CD14-positive monocyte (primary cell): ENCODE results near the gene GPRC5C. TPM values are rescaled to one million over a fixed set of nuclear protein-coding genes. Genes with fewer than 3 reads are reported as not detected.

Experiments used
- DNase-seq, 3 donors: peaks; one replicate each; pipeline ENCODE4 v3.0.0-alpha.2; 2011 to 2022
- H2AFZ ChIP-seq: 2 replicates; pipeline ENCODE4 v1.6.0; 2012; ENCODE audit warnings: mild to moderate bottlenecking, low read depth, low read length, inconsistent platforms; ENCODE audit not compliant: insufficient read depth, poor library complexity, severe bottlenecking
- H3K27ac ChIP-seq, 2 donors: 1 replicate in 1 of 2; 2 replicates in 1 of 2; pipeline ENCODE4 v1.5.1; 2012 to 2013; ENCODE audit warnings: low read length in 2 of 2, control low read depth in 1 of 2, inconsistent platforms in 1 of 2, low read depth in 1 of 2, mild to moderate bottlenecking in 1 of 2
- H3K27me3 ChIP-seq, 2 donors: one replicate each; pipeline versions ENCODE4 v1.6.0 to v1.6.1; 2011 to 2013; ENCODE audit warnings: low read length in 2 of 2; ENCODE audit not compliant: control insufficient read depth in 2 of 2, insufficient read depth in 2 of 2
- H3K36me3 ChIP-seq, 2 donors: replicated peaks in 1 of 2; 1 replicate in 1 of 2; 2 replicates in 1 of 2; pipeline versions ENCODE4 v1.5.1 to v1.6.1; 2012 to 2013; ENCODE audit warnings: low read length in 2 of 2, control low read depth in 1 of 2, inconsistent platforms in 1 of 2, mild to moderate bottlenecking in 1 of 2; ENCODE audit not compliant: insufficient read depth in 2 of 2, control insufficient read depth in 1 of 2
- H3K4me1 ChIP-seq, 2 donors: 1 replicate in 1 of 2; 2 replicates in 1 of 2; pipeline versions ENCODE4 v1.5.1 to v1.6.1; 2012 to 2013; ENCODE audit warnings: low read length in 2 of 2, control low read depth in 1 of 2, inconsistent platforms in 1 of 2, mild to moderate bottlenecking in 1 of 2, moderate library complexity in 1 of 2; ENCODE audit not compliant: insufficient read depth in 2 of 2, control insufficient read depth in 1 of 2
- H3K4me2 ChIP-seq: replicated peaks from 2 replicates; pipeline ENCODE3; 2012; ENCODE audit warnings: low read length, moderate library complexity, mild to moderate bottlenecking; ENCODE audit not compliant: poor library complexity, severe bottlenecking; ENCODE audit errors: extremely low read depth
- H3K4me3 ChIP-seq, 3 experiments: fragments of 200-600 bp in 1 of 3; sonication (generic) in 1 of 3; replicated peaks in 1 of 3; 1 replicate in 2 of 3; 2 replicates in 1 of 3; pipeline ENCODE4 v1.5.1; 2011 to 2013; ENCODE audit warnings: low read length in 3 of 3, mild to moderate bottlenecking in 3 of 3, control low read depth in 2 of 3, low read depth in 2 of 3, inconsistent platforms in 1 of 3, moderate library complexity in 1 of 3
- H3K79me2 ChIP-seq: 2 replicates; pipeline ENCODE4 v1.6.0; 2012; ENCODE audit warnings: mild to moderate bottlenecking, control low read depth, inconsistent platforms, low read length, moderate library complexity; ENCODE audit not compliant: insufficient read depth
- H3K9ac ChIP-seq: 2 replicates; pipeline ENCODE4 v1.6.0; 2017; ENCODE audit warnings: low read length, mild to moderate bottlenecking; ENCODE audit not compliant: insufficient read depth, poor library complexity, severe bottlenecking
- H3K9me3 ChIP-seq, 2 donors: replicated peaks in 1 of 2; 1 replicate in 1 of 2; 2 replicates in 1 of 2; pipeline versions ENCODE4 v1.5.1 to v1.6.1; 2012 to 2013; ENCODE audit warnings: low read length in 2 of 2, control low read depth in 1 of 2; ENCODE audit not compliant: control insufficient read depth in 1 of 2, insufficient read depth in 1 of 2
- H4K20me1 ChIP-seq: 2 replicates; pipeline ENCODE4 v1.6.0; 2012; ENCODE audit warnings: mild to moderate bottlenecking, low read length, control low read depth, moderate library complexity; ENCODE audit not compliant: insufficient read depth
- H3K27ac Mint-ChIP-seq, 7 donors: one replicate each; pipeline ENCODE4 v1.8.0; 2020; ENCODE audit warnings: mild to moderate bottlenecking in 7 of 7, mixed read lengths in 7 of 7, moderate library complexity in 6 of 7, inconsistent platforms in 2 of 7
- H3K27me3 Mint-ChIP-seq, 3 donors: one replicate each; pipeline ENCODE4 v1.8.0; 2021 to 2022; ENCODE audit warnings: low read depth in 3 of 3, mild to moderate bottlenecking in 3 of 3, mixed read lengths in 3 of 3, moderate library complexity in 3 of 3, inconsistent platforms in 1 of 3
- H3K36me3 Mint-ChIP-seq, 2 donors: one replicate each; pipeline ENCODE4 v1.8.0; 2020; ENCODE audit warnings: mixed read lengths in 2 of 2, inconsistent platforms in 1 of 2, mild to moderate bottlenecking in 1 of 2
- H3K4me1 Mint-ChIP-seq: one replicate; pipeline ENCODE4 v1.8.0; 2020; ENCODE audit warnings: mild to moderate bottlenecking, mixed read lengths
- H3K4me3 Mint-ChIP-seq, 2 donors: one replicate each; pipeline ENCODE4 v1.8.0; 2020; ENCODE audit warnings: mild to moderate bottlenecking in 2 of 2, mixed read lengths in 2 of 2, moderate library complexity in 1 of 2
- H3K9me3 Mint-ChIP-seq, 7 donors: one replicate each; pipeline ENCODE4 v1.8.0; 2020 to 2022; ENCODE audit warnings: mixed read lengths in 7 of 7, mild to moderate bottlenecking in 6 of 7, moderate library complexity in 6 of 7, inconsistent platforms in 2 of 7
- WGBS: methylation state at CpG from one replicate; pipeline ENCODE4 v1.1.5; 2013; ENCODE audit warnings: missing lambda C conversion rate; ENCODE audit not compliant: insufficient coverage; 5-methylcytosine and 5-hydroxymethylcytosine counted together
- intact Hi-C, 2 donors: fragments of 100-400 bp; cut with micrococcal nuclease; formaldehyde crosslinking; loops; one replicate each; pipeline versions ENCODE4 v1.15.0 to v1.15.1; 2023
- polyA plus RNA-seq, 3 donors: library from polyadenylated mRNA; depleted of rRNA in 1 of 3; unstranded in 2 of 3; stranded (reverse) in 1 of 3; fragments of 300-500 nt in 2 of 3; fragments of >200 nt in 1 of 3; fragmentation: Illumina TruSeq in 2 of 3; gene quantifications; 1 replicate in 2 of 3; 2 replicates in 1 of 3; pipeline ENCODE4 v1.2.3, GENCODE V29; 2012 to 2021
- TF ChIP-seq, protein P1 (sequence below): fragments of 200-600 bp; IDR thresholded peaks from one replicate; pipeline ENCODE4 v1.8.0; 2022; ENCODE audit warnings: antibody characterized with exemption, mild to moderate bottlenecking

GPRC5C gene
- polyA plus RNA-seq, 3 donors: 0.47 to 3.3 (median 1.9) TPM

GRCh38 chr17:74466828-74467184 lies 34.9 kb downstream of the GPRC5C start:
- peak overlapping the region; percentile 64 for H2AFZ ChIP-seq
- peaks cover 14 to 24% of the 10 kb centered on the region in 2 donors for H3K36me3 ChIP-seq
- Mint-ChIP-seq H3K27me3 (no peaks in the 10 kb centered on the region), H3K27ac (no peak overlapping the region), H3K4me3 (no peak overlapping the region), H3K4me1 (peaks cover 24% of the 10 kb centered on the region), H3K9me3 (no peaks in the 10 kb centered on the region), H3K36me3 (peaks cover 25 to 26% of the 10 kb centered on the region in 2 donors)
- H3K79me2 ChIP-seq: peaks cover 60% of the 10 kb centered on the region
- H3K27ac ChIP-seq: peak overlapping the region; percentile 87 to 92
- peak overlapping the region; percentile 80 for H3K9ac ChIP-seq
- TF ChIP-seq, protein P1, sequence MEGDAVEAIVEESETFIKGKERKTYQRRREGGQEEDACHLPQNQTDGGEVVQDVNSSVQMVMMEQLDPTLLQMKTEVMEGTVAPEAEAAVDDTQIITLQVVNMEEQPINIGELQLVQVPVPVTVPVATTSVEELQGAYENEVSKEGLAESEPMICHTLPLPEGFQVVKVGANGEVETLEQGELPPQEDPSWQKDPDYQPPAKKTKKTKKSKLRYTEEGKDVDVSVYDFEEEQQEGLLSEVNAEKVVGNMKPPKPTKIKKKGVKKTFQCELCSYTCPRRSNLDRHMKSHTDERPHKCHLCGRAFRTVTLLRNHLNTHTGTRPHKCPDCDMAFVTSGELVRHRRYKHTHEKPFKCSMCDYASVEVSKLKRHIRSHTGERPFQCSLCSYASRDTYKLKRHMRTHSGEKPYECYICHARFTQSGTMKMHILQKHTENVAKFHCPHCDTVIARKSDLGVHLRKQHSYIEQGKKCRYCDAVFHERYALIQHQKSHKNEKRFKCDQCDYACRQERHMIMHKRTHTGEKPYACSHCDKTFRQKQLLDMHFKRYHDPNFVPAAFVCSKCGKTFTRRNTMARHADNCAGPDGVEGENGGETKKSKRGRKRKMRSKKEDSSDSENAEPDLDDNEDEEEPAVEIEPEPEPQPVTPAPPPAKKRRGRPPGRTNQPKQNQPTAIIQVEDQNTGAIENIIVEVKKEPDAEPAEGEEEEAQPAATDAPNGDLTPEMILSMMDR: no peak
- WGBS: 2% methylated on average over 9 of the region's 11 CpGs
- no peaks in the 10 kb centered on the region for H3K9me3 ChIP-seq
- H3K4me1 ChIP-seq: peaks cover 72 to 82% of the 10 kb centered on the region in 2 donors
- peak overlapping the region; percentile 95 to 99 (median 95) for H3K4me3 ChIP-seq
- H4K20me1 ChIP-seq: peaks cover 38% of the 10 kb centered on the region
- H3K4me2 ChIP-seq: peak overlapping the region; percentile 99
- H3K27me3 ChIP-seq: no peaks in the 10 kb centered on the region
- no peak for DNase-seq
- intact Hi-C loops: loop anchor here in 1 of 2 donors (2.0 kb wide), 1 partner anchor 26 kb away; no protein-coding TSS in a partner anchor

DNA sequence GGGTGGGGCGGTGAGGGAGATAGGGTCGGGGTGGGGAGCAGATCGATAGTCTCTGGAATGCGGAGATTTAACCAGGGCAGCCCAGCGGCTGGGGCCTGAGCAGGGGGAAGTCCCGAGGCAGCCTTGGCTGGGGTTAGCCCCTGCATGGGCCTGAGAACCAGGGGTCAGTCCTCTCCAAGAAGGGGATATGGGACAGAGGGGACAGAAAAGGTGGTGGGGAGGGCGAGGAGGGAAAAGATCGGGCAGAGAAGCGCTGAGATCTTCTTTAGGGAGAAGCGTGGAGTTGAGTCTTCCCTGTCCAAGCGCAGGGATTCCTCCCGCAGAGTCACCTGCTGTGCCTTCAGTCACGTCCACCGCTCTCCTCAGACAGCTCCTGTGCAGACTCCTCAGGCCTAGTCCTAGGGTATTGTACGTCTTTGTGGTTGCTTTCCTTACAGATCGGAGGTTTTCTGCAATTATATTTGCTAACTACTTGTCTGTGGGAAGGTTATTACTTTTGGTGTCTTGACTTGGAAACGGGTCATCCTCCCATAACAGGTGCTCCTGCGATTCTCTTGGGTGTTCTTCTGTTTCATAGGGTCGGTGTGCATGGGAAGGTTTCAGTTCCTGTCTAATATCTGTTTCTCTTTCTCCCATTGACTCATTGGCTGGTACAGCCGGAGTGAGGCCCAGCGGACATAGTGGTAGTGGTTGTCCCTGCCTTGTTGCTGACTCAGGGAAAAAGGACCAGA lies 35.5 kb downstream of the GPRC5C start:
- peak overlapping the region; percentile 99 for H3K4me2 ChIP-seq
- Mint-ChIP-seq H3K4me1 (peaks cover 24% of the 10 kb centered on the region), H3K9me3 (no peaks in the 10 kb centered on the region), H3K4me3 (no peak overlapping the region), H3K27ac (peak overlapping the region in 3 of 7 donors; percentile 91 to 96 (median 92)), H3K27me3 (no peaks in the 10 kb centered on the region), H3K36me3 (peaks cover 30 to 32% of the 10 kb centered on the region in 2 donors)
- H3K4me1 ChIP-seq: peaks cover 66 to 76% of the 10 kb centered on the region in 2 donors
- DNase-seq: peak; percentile 70 to 87 (median 84)
- TF ChIP-seq, protein P1: no peak
- peaks cover 18 to 30% of the 10 kb centered on the region in 2 donors for H3K36me3 ChIP-seq
- peaks cover 44% of the 10 kb centered on the region for H4K20me1 ChIP-seq
- no peaks in the 10 kb centered on the region for H3K27me3 ChIP-seq
- peak overlapping the region; percentile 73 for H2AFZ ChIP-seq
- WGBS: 0% methylated on average over 9 of the region's 21 CpGs
- H3K9ac ChIP-seq: peak overlapping the region; percentile 80
- H3K27ac ChIP-seq: peak overlapping the region; percentile 87 to 92
- intact Hi-C loops: loop anchor here in 1 of 2 donors (2.0 kb wide), 1 partner anchor 25 kb away; no protein-coding TSS in a partner anchor
- H3K9me3 ChIP-seq: no peaks in the 10 kb centered on the region
- peak overlapping the region; percentile 95 to 99 (median 95) for H3K4me3 ChIP-seq
- H3K79me2 ChIP-seq: peaks cover 66% of the 10 kb centered on the region
